ENCODE results near the gene PLCG2. TPM values are rescaled to one million over a fixed set of nuclear protein-coding genes. Genes with fewer than 3 reads are reported as not detected.

Gene PLCG2
- polyA plus RNA-seq, 2 of the 4 experiments (the other 2 are of a cell fraction): 2.8 to 6.0 TPM

DNA sequence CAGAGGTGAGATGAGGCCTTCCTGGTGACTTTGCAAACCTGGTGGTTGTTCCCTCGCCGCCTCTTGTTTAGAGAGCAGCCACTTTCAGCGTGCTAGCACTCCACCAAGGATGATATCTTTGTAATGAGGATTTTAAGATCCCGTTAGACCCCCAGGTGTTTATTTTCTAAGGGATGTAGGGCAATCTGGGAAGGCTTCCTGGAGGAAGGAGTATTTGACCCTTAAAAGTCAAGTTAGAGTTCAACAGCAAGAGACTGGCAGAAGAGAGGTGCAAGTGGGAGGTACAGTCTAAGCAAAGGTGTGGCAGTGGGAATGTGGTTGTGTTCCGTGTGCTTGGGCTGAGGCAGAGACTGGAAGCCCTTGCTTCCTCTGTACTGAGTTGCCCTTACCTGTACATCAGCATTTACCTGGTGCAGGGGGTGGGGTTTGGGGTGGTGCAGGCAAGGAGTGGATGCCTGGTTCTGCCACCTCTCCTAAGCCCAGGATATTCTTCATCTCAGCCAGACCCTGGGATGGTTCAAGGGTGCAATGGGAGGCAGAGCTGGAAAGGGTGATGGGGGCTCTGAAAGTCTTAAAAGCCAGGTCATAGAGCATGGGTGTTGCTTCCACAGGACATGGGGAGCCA, 148.6 kb downstream of the PLCG2 start:
- Histone ChIP-seq H3K27ac (no peak overlapping the region), H3K9me3 (no peaks in the 10 kb centered on the region), H3K4me3 (no peak overlapping the region), H3K4me1 (no peaks in the 10 kb centered on the region), H3K4me2 (no peak overlapping the region)
- DNase-seq (ENCODE audit: low read depth in 1 of 2, low spot score in 1 of 2) (no peak), ATAC-seq (no peak), FAIRE-seq (no peak)
- ChIA-PET CTCF (interaction anchor here (0.7 to 1.5 kb wide), 2 partner anchors 9 to 11 kb away, joined by 3 to 4 read pairs; no protein-coding TSS in a partner anchor), POLR2A (no interaction called here)
- WGBS (ENCODE audit: missing lambda C conversion rate): 74% methylated on average over 5 of the region's 5 CpGs
- TF ChIP-seq ZFP36 (IDR thresholded peaks at IDR 0.05; ENCODE audit: borderline replicate concordance, partially characterized antibody) (peak; percentile 72), EP300 (IDR thresholded peaks at IDR 0.05) (no peak), RAD21 (conservative IDR thresholded peaks at IDR 0.05 in 1 of 2, IDR thresholded peaks at IDR 0.05 in 1 of 2) (no peak)

DNA sequence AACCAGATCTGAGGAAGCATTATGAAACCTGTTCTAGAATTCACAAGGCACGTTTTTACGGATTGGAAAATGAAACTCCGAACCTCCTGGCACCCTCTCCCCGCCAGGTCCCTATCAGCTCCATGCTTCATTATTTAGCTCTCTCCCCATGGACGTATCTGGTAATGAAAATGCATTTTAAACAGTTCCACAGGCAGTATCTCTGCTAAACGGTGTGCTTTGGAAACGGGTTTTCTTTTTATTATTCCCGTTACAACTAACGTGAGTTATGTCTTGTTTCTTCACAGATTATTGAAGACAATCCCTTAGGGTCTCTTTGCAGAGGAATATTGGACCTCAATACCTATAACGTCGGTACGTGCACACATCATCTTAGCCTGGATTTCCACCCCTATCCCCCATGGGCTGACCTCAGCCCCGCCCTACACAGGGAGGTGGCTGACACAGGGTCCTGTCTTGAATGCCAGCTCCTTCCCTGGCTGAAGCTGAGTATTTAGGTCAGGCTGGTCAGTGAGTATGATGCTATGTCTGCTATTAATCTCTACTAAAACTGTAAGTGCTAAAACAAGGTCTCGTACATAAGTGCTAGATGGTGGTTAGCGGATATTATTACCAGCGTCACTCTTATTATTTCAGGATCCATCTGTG, 149.3 kb downstream of the PLCG2 start:
- H3K27ac ChIP-seq: no peak overlapping the region
- no peaks in the 10 kb centered on the region for H3K4me1 ChIP-seq
- no peaks in the 10 kb centered on the region for H3K9me3 ChIP-seq
- ChIA-PET POLR2A (no interaction called here), CTCF (interaction anchor here (0.7 kb wide), 1 partner anchor 10 kb away, joined by 3 read pairs; no protein-coding TSS in a partner anchor)
- ATAC-seq (no peak), FAIRE-seq (no peak), DNase-seq (ENCODE audit: low read depth in 1 of 2, low spot score in 1 of 2) (no peak)
- no peak overlapping the region for H3K4me3 ChIP-seq
- no peak for TF ChIP-seq KDM1A (IDR thresholded peaks at IDR 0.05; ENCODE audit: low read depth)
- TF ChIP-seq CBX8 (IDR thresholded peaks at IDR 0.05): no peak
- no peak for TF ChIP-seq RAD21 (conservative IDR thresholded peaks at IDR 0.05 in 1 of 2, IDR thresholded peaks at IDR 0.05 in 1 of 2)
- no peak for TF ChIP-seq JUN (IDR thresholded peaks at IDR 0.05)
- no peak for TF ChIP-seq CEBPB (IDR thresholded peaks at IDR 0.05)
- no peak for TF ChIP-seq EHMT2 (IDR thresholded peaks at IDR 0.05; ENCODE audit: low read depth)
- TF ChIP-seq EP300 (IDR thresholded peaks at IDR 0.05): no peak
- 88% methylated on average over 16 of the region's 16 CpGs for WGBS (ENCODE audit: missing lambda C conversion rate)
- H3K4me2 ChIP-seq: no peak overlapping the region

DNA sequence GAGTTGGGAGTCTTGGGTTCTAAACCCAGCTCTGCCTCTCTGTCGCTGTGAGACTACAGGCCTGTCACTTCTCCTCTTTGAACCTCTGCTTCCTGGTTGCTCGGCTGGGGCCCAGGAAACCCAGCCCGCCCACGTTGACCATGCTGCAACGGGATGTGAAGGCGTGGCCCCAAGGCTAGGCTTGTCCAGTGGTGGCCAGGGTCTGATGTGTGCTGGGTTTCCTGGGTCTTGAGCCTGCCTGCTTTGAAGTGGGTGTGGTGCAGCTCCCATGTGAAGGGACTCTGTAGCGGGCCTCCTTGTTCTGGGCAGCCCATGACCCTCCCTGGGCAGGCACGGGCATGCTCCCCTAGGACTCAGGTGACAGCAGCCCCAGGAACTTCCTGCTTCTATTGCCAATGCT, 149.9 kb downstream of the PLCG2 start:
- no peaks in the 10 kb centered on the region for H3K9me3 ChIP-seq
- no peaks in the 10 kb centered on the region for H3K4me1 ChIP-seq
- no peak for TF ChIP-seq HOXB5 (CRISPR knock-in tag; IDR thresholded peaks at IDR 0.05)
- TF ChIP-seq, protein P1, sequence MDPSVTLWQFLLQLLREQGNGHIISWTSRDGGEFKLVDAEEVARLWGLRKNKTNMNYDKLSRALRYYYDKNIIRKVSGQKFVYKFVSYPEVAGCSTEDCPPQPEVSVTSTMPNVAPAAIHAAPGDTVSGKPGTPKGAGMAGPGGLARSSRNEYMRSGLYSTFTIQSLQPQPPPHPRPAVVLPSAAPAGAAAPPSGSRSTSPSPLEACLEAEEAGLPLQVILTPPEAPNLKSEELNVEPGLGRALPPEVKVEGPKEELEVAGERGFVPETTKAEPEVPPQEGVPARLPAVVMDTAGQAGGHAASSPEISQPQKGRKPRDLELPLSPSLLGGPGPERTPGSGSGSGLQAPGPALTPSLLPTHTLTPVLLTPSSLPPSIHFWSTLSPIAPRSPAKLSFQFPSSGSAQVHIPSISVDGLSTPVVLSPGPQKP (IDR thresholded peaks at IDR 0.05; ENCODE audit: low read depth, low read length): no peak
- no peak for TF ChIP-seq HOXB13 (CRISPR knock-in tag; IDR thresholded peaks at IDR 0.05; ENCODE audit: low read depth)
- no peak for TF ChIP-seq CEBPB (IDR thresholded peaks at IDR 0.05)
- ChIA-PET POLR2A (no interaction called here), CTCF (no interaction called here)
- ATAC-seq (0 out of 6 replicates have a peak, but pooled peaks of 1 of the 2 experiments have one; percentile 36), FAIRE-seq (no peak), DNase-seq (ENCODE audit: low read depth in 1 of 2, low spot score in 1 of 2) (no peak)
- 72% methylated on average over 8 of the region's 8 CpGs for WGBS (ENCODE audit: missing lambda C conversion rate)
- no peak overlapping the region for H3K27ac ChIP-seq
- H3K4me2 ChIP-seq: no peak overlapping the region
- H3K4me3 ChIP-seq: no peak overlapping the region

DNA sequence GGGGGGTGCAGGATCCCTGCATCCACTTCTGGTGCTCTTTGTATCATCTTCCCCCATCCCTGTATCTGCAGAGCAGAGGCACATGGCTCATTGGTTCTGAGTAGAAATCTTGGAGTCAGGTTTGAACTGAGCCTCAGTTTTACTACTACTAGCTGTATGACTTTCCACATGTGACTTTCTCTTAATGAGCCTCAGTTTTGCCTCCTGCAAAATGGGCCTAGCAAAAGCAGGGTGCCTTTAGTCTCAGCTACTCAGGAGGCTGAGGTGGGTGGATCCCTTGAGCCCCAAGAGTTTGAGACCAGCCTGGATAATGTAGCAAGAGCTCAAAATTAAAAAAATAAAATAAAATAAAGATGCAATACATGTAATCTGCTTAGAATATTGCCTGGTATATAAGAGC, 150.8 kb downstream of the PLCG2 start:
- no peaks in the 10 kb centered on the region for H3K4me1 ChIP-seq
- ATAC-seq: no peak
- no peak overlapping the region for H3K27ac ChIP-seq
- H3K9me3 ChIP-seq: no peaks in the 10 kb centered on the region
- no peak for DNase-seq (ENCODE audit: low read depth in 1 of 2, low spot score in 1 of 2)
- ChIA-PET CTCF (interaction anchor here (1.4 kb wide), 1 partner anchor 300 kb away, joined by 3 read pairs; no protein-coding TSS in a partner anchor), POLR2A (interaction anchor here (0.6 kb wide), 1 partner anchor 182 kb away, joined by 4 read pairs; no protein-coding TSS in a partner anchor)
- H3K4me2 ChIP-seq: no peak overlapping the region
- no peak overlapping the region for H3K4me3 ChIP-seq
- no peak for FAIRE-seq
- TF ChIP-seq JUNB (IDR thresholded peaks at IDR 0.05) (no peak), ZNF302 (CRISPR knock-in tag; IDR thresholded peaks at IDR 0.05) (no peak), RARB (CRISPR knock-in tag; IDR thresholded peaks at IDR 0.05) (no peak), RAD21 (conservative IDR thresholded peaks at IDR 0.05 in 1 of 2, IDR thresholded peaks at IDR 0.05 in 1 of 2) (no peak), ZC3H11A (IDR thresholded peaks at IDR 0.05) (no peak), SREBF2 (IDR thresholded peaks at IDR 0.05) (no peak), NR3C1 (IDR thresholded peaks at IDR 0.05) (no peak), HOXB5 (CRISPR knock-in tag; IDR thresholded peaks at IDR 0.05) (no peak), RCOR1 (IDR thresholded peaks at IDR 0.05; ENCODE audit: low read depth, low read length) (no peak), EHMT2 (IDR thresholded peaks at IDR 0.05; ENCODE audit: low read depth) (no peak), FOXS1 (CRISPR knock-in tag; IDR thresholded peaks at IDR 0.05) (no peak)
- TF ChIP-seq, protein P2, sequence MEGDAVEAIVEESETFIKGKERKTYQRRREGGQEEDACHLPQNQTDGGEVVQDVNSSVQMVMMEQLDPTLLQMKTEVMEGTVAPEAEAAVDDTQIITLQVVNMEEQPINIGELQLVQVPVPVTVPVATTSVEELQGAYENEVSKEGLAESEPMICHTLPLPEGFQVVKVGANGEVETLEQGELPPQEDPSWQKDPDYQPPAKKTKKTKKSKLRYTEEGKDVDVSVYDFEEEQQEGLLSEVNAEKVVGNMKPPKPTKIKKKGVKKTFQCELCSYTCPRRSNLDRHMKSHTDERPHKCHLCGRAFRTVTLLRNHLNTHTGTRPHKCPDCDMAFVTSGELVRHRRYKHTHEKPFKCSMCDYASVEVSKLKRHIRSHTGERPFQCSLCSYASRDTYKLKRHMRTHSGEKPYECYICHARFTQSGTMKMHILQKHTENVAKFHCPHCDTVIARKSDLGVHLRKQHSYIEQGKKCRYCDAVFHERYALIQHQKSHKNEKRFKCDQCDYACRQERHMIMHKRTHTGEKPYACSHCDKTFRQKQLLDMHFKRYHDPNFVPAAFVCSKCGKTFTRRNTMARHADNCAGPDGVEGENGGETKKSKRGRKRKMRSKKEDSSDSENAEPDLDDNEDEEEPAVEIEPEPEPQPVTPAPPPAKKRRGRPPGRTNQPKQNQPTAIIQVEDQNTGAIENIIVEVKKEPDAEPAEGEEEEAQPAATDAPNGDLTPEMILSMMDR (IDR thresholded peaks at IDR 0.05): no peak
- TF ChIP-seq, protein P1 (IDR thresholded peaks at IDR 0.05; ENCODE audit: low read depth, low read length): no peak
- TF ChIP-seq, protein P3, sequence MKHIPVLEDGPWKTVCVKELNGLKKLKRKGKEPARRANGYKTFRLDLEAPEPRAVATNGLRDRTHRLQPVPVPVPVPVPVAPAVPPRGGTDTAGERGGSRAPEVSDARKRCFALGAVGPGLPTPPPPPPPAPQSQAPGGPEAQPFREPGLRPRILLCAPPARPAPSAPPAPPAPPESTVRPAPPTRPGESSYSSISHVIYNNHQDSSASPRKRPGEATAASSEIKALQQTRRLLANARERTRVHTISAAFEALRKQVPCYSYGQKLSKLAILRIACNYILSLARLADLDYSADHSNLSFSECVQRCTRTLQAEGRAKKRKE (CRISPR knock-in tag; IDR thresholded peaks at IDR 0.05; ENCODE audit: low read depth): no peak
- TF ChIP-seq, protein P4, sequence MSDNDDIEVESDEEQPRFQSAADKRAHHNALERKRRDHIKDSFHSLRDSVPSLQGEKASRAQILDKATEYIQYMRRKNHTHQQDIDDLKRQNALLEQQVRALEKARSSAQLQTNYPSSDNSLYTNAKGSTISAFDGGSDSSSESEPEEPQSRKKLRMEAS (IDR thresholded peaks at IDR 0.05): no peak
- TF ChIP-seq, protein P5, sequence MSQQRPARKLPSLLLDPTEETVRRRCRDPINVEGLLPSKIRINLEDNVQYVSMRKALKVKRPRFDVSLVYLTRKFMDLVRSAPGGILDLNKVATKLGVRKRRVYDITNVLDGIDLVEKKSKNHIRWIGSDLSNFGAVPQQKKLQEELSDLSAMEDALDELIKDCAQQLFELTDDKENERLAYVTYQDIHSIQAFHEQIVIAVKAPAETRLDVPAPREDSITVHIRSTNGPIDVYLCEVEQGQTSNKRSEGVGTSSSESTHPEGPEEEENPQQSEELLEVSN (IDR thresholded peaks at IDR 0.05; ENCODE audit: borderline replicate concordance, low read depth): no peak
